GM23338 (cell line): Measurements from ENCODE around the gene MAVS.

Experiments
- CREB1 ChIP-seq: fragments of 250-450 bp; sonication (Bioruptor Pico); IDR thresholded peaks from 2 replicates; pipeline ENCODE4 v1.5.0; 2020; ENCODE audit warnings: low read depth, mild to moderate bottlenecking, moderate library complexity
- EZH2 ChIP-seq: fragments of 200-600 bp; sonication (generic); IDR thresholded peaks from one replicate; pipeline ENCODE4 v1.8.0; 2017; ENCODE audit warnings: antibody characterized with exemption, mild to moderate bottlenecking, low read depth; ENCODE audit not compliant: unreplicated experiment
- EZH2phosphoT487 ChIP-seq: fragments of 200-600 bp; sonication (generic); IDR thresholded peaks from one replicate; pipeline ENCODE4 v1.8.1; 2018; ENCODE audit warnings: antibody characterized with exemption; ENCODE audit not compliant: unreplicated experiment
- JUNB ChIP-seq: IDR thresholded peaks from one replicate; pipeline ENCODE4 v1.6.1; 2016; ENCODE audit warnings: antibody characterized with exemption; ENCODE audit not compliant: unreplicated experiment
- NANOG ChIP-seq: IDR thresholded peaks from 2 replicates; pipeline ENCODE4 v1.6.1; 2016; ENCODE audit warnings: antibody characterized with exemption, borderline replicate concordance
- POLR2AphosphoS5 ChIP-seq: IDR thresholded peaks from 2 replicates; pipeline ENCODE4 v1.6.1; 2016; ENCODE audit warnings: antibody characterized with exemption, low read depth
- REST ChIP-seq: IDR thresholded peaks from one replicate; pipeline ENCODE4 v1.6.1; 2018; ENCODE audit warnings: antibody characterized with exemption; ENCODE audit not compliant: unreplicated experiment
- STAT1 ChIP-seq: IDR thresholded peaks from one replicate; pipeline ENCODE4 v1.6.1; 2016; ENCODE audit warnings: antibody characterized with exemption; ENCODE audit not compliant: unreplicated experiment
- ZNF114 ChIP-seq: fragments of 250-450 bp; sonication (Bioruptor Pico); IDR thresholded peaks from 2 replicates; pipeline ENCODE4 v1.5.0; 2020; ENCODE audit warnings: mild to moderate bottlenecking, moderate library complexity
- ZNF331 ChIP-seq: fragments of 250-450 bp; sonication (Bioruptor Pico); IDR thresholded peaks from 2 replicates; pipeline ENCODE4 v1.5.0; 2020; ENCODE audit warnings: low read depth, mild to moderate bottlenecking, moderate library complexity
- TF ChIP-seq, protein P1 (sequence below), 2 experiments: fragments of 200-600 bp in 1 of 2; sonication (generic) in 1 of 2; conservative IDR thresholded peaks; 2 replicates each; pipeline versions ENCODE4 v1.5.1 to v1.6.1; 2016 to 2017; ENCODE audit warnings: antibody characterized with exemption in 2 of 2, low read depth in 2 of 2, mild to moderate bottlenecking in 2 of 2, moderate library complexity in 1 of 2
- TF ChIP-seq, protein P2 (sequence below): IDR thresholded peaks from 2 replicates; pipeline ENCODE4 v1.6.1; 2016; ENCODE audit warnings: antibody characterized with exemption
- TF ChIP-seq, protein P3 (sequence below): fragments of 250-450 bp; sonication (Bioruptor Pico); IDR thresholded peaks from 2 replicates; pipeline ENCODE4 v1.5.0; 2020; ENCODE audit warnings: mild to moderate bottlenecking, moderate library complexity

DNA sequence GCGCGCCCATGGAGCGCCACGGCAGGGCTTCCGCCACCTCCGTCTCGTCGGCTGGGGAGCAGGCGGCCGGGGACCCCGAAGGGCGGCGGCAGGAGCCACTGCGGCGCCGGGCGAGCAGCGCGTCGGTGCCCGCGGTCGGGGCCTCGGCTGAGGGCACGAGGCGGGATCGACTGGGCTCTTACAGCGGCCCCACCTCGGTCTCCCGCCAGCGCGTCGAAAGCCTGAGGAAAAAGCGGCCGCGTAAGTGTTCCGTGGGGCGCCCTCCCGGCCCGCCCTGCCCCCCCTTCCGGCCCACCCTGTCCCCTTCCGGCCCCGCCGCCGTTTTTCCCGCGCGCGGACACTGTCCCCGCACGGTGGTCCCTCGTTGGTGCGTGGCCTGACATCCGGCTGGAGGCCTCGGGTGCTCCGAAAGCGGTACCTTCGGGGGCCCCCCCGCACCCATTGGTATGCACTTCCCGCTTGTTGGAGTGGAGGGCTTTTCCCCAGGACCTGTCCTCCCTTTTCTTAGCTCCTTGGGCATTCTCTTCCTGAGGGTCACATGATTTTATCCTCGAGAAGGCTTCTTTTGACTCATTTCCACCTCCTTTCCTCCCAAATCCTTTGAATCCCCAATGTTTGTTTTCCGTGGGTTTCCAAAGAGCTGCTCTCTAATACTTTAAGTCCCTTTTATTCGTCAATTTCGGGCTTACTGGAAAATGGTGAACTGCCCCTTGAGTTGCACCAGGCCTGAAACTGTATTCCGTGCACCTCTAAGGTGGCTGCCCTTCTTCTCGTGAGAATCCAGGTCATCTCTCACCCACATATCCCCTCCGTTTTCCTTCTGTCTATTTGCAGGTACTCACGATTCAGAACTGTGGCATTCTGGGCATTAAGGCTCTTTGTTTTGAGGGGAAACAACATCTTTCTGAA, 43.1 kb downstream of the MAVS start:
- TF ChIP-seq POLR2AphosphoS5 (no peak), EZH2phosphoT487 (no peak), CREB1 (CRISPR knock-in tag) (no peak), EZH2 (no peak), STAT1 (no peak), REST (no peak), NANOG (no peak), ZNF331 (CRISPR knock-in tag) (no peak), ZNF114 (CRISPR knock-in tag) (no peak), JUNB (no peak)
- TF ChIP-seq, protein P1, sequence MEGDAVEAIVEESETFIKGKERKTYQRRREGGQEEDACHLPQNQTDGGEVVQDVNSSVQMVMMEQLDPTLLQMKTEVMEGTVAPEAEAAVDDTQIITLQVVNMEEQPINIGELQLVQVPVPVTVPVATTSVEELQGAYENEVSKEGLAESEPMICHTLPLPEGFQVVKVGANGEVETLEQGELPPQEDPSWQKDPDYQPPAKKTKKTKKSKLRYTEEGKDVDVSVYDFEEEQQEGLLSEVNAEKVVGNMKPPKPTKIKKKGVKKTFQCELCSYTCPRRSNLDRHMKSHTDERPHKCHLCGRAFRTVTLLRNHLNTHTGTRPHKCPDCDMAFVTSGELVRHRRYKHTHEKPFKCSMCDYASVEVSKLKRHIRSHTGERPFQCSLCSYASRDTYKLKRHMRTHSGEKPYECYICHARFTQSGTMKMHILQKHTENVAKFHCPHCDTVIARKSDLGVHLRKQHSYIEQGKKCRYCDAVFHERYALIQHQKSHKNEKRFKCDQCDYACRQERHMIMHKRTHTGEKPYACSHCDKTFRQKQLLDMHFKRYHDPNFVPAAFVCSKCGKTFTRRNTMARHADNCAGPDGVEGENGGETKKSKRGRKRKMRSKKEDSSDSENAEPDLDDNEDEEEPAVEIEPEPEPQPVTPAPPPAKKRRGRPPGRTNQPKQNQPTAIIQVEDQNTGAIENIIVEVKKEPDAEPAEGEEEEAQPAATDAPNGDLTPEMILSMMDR (conservative IDR thresholded peaks at IDR 0.05; ENCODE audit: low read depth in 2 of 2), result no peak
- TF ChIP-seq, protein P2, sequence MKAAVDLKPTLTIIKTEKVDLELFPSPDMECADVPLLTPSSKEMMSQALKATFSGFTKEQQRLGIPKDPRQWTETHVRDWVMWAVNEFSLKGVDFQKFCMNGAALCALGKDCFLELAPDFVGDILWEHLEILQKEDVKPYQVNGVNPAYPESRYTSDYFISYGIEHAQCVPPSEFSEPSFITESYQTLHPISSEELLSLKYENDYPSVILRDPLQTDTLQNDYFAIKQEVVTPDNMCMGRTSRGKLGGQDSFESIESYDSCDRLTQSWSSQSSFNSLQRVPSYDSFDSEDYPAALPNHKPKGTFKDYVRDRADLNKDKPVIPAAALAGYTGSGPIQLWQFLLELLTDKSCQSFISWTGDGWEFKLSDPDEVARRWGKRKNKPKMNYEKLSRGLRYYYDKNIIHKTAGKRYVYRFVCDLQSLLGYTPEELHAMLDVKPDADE, result no peak
- TF ChIP-seq, protein P3, sequence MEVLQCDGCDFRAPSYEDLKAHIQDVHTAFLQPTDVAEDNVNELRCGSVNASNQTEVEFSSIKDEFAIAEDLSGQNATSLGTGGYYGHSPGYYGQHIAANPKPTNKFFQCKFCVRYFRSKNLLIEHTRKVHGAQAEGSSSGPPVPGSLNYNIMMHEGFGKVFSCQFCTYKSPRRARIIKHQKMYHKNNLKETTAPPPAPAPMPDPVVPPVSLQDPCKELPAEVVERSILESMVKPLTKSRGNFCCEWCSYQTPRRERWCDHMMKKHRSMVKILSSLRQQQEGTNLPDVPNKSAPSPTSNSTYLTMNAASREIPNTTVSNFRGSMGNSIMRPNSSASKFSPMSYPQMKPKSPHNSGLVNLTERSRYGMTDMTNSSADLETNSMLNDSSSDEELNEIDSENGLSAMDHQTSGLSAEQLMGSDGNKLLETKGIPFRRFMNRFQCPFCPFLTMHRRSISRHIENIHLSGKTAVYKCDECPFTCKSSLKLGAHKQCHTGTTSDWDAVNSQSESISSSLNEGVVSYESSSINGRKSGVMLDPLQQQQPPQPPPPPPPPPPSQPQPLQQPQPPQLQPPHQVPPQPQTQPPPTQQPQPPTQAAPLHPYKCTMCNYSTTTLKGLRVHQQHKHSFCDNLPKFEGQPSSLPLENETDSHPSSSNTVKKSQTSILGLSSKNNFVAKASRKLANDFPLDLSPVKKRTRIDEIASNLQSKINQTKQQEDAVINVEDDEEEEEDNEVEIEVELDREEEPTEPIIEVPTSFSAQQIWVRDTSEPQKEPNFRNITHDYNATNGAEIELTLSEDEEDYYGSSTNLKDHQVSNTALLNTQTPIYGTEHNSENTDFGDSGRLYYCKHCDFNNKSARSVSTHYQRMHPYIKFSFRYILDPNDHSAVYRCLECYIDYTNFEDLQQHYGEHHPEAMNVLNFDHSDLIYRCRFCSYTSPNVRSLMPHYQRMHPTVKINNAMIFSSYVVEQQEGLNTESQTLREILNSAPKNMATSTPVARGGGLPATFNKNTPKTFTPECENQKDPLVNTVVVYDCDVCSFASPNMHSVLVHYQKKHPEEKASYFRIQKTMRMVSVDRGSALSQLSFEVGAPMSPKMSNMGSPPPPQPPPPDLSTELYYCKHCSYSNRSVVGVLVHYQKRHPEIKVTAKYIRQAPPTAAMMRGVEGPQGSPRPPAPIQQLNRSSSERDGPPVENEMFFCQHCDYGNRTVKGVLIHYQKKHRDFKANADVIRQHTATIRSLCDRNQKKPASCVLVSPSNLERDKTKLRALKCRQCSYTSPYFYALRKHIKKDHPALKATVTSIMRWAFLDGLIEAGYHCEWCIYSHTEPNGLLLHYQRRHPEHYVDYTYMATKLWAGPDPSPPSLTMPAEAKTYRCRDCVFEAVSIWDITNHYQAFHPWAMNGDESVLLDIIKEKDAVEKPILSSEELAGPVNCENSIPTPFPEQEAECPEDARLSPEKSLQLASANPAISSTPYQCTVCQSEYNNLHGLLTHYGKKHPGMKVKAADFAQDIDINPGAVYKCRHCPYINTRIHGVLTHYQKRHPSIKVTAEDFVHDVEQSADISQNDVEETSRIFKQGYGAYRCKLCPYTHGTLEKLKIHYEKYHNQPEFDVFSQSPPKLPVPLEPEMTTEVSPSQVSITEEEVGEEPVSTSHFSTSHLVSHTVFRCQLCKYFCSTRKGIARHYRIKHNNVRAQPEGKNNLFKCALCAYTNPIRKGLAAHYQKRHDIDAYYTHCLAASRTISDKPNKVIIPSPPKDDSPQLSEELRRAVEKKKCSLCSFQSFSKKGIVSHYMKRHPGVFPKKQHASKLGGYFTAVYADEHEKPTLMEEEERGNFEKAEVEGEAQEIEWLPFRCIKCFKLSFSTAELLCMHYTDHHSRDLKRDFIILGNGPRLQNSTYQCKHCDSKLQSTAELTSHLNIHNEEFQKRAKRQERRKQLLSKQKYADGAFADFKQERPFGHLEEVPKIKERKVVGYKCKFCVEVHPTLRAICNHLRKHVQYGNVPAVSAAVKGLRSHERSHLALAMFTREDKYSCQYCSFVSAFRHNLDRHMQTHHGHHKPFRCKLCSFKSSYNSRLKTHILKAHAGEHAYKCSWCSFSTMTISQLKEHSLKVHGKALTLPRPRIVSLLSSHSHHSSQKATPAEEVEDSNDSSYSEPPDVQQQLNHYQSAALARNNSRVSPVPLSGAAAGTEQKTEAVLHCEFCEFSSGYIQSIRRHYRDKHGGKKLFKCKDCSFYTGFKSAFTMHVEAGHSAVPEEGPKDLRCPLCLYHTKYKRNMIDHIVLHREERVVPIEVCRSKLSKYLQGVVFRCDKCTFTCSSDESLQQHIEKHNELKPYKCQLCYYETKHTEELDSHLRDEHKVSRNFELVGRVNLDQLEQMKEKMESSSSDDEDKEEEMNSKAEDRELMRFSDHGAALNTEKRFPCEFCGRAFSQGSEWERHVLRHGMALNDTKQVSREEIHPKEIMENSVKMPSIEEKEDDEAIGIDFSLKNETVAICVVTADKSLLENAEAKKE (CRISPR knock-in tag), result no peak
